ENCODE results near the gene LY6G6D.

LY6G6D gene

GRCh38 chr6:31764198-31764597, 49.0 kb downstream of the LY6G6D start:
- no peak for DNase-seq (ENCODE audit: low read depth in 3 of 3)

GRCh38 chr6:31765559-31765909, 50.4 kb downstream of the LY6G6D start:
- no peak for DNase-seq (ENCODE audit: low read depth in 3 of 3)

- DNase-seq (ENCODE audit: low read depth in 3 of 3): no peak
Measured at GRCh38 chr6:31765910-31766794, 51.0 kb downstream of the LY6G6D start.

- no peak for DNase-seq (ENCODE audit: low read depth in 3 of 3)
Measured at GRCh38 chr6:31767096-31767645, 52.0 kb downstream of the LY6G6D start.
